Stimulated activated CD8-positive, alpha-beta memory T cell treated with anti-CD3 and anti-CD28 coated beads, Interleukin-7, amount 100 ng/mL, for 24 hours (primary cell): ENCODE data around the gene MVB12B.

ENCODE experiments used
- DNase-seq: peaks from one replicate; pipeline ENCODE4 v3.0.0-alpha.2; 2020; ENCODE audit warnings: low read depth

The MVB12B gene

GRCh38 chr9:126506361-126507317 lies 180.0 kb downstream of the MVB12B start:
- DNase-seq: no peak

- no peak for DNase-seq
Measured at GRCh38 chr9:126507318-126508109, 180.9 kb downstream of the MVB12B start.

GRCh38 chr9:126508171-126508591 lies 181.6 kb downstream of the MVB12B start:
- no peak for DNase-seq

GRCh38 chr9:126508928-126509327 lies 182.3 kb downstream of the MVB12B start:
- no peak for DNase-seq

- no peak for DNase-seq
Measured at GRCh38 chr9:126509718-126510117, 183.1 kb downstream of the MVB12B start.

- DNase-seq: no peak
Measured at GRCh38 chr9:126510564-126510963, 183.9 kb downstream of the MVB12B start.

GRCh38 chr9:126511411-126511810 lies 184.8 kb downstream of the MVB12B start:
- no peak for DNase-seq

- no peak for DNase-seq
Measured at GRCh38 chr9:126513159-126514036, 186.8 kb downstream of the MVB12B start.

- peak; percentile 57 for DNase-seq
Measured at GRCh38 chr9:126514037-126514821, 187.6 kb downstream of the MVB12B start.

- DNase-seq: no peak
Measured at GRCh38 chr9:126515001-126515872, 188.6 kb downstream of the MVB12B start.

GRCh38 chr9:126515873-126516505 lies 189.4 kb downstream of the MVB12B start:
- no peak for DNase-seq

- DNase-seq: no peak
Measured at GRCh38 chr9:126516561-126516935, 189.9 kb downstream of the MVB12B start.

GRCh38 chr9:126516936-126517832 lies 190.6 kb downstream of the MVB12B start:
- no peak for DNase-seq

- no peak for DNase-seq
Measured at GRCh38 chr9:126517833-126518356, 191.3 kb downstream of the MVB12B start.

GRCh38 chr9:126518763-126519162 lies 192.1 kb downstream of the MVB12B start:
- DNase-seq: no peak

- no peak for DNase-seq
Measured at GRCh38 chr9:126519660-126520420, 193.2 kb downstream of the MVB12B start.

GRCh38 chr9:126520453-126520852 lies 193.8 kb downstream of the MVB12B start:
- no peak for DNase-seq

GRCh38 chr9:126521089-126521488 lies 194.5 kb downstream of the MVB12B start:
- DNase-seq: no peak
